SKM-1 (cell line): ENCODE results near the gene PCAT7.
A peak's percentile ranks its signal among the peaks of the same experiment; 100 is the strongest.
"Not testable (repeated sequence)": the region's sequence is repeated elsewhere in the genome, so short reads cannot be mapped to it uniquely, and the experiment has no call there.

Experiments
- DNase-seq: peaks from one replicate; lab custom pipeline; 2025; ENCODE audit not compliant: unreplicated experiment; lab: John Stamatoyannopoulos, UW

Gene PCAT7

GRCh38 chr9:94554439-94555331 lies at the start of gene PCAT7:
TSS of gene PCAT7 (plus strand) at chr9:94555083.
- DNase-seq = peak; percentile 19

GRCh38 chr9:94506370-94506769 lies 48.5 kb upstream of the PCAT7 start:
- not testable (repeated sequence) for DNase-seq

- no peak for DNase-seq
Measured at GRCh38 chr9:94507531-94508258, 47.2 kb upstream of the PCAT7 start.

- DNase-seq = no peak
Measured at GRCh38 chr9:94511134-94511954, 43.5 kb upstream of the PCAT7 start.

GRCh38 chr9:94511955-94512265 lies 43.0 kb upstream of the PCAT7 start:
- no peak for DNase-seq

- DNase-seq = no peak
Measured at GRCh38 chr9:94514722-94515121, 40.2 kb upstream of the PCAT7 start.

GRCh38 chr9:94517254-94517653 lies 37.6 kb upstream of the PCAT7 start:
- DNase-seq = no peak

GRCh38 chr9:94525396-94526035 lies 29.4 kb upstream of the PCAT7 start:
- no peak for DNase-seq

- no peak for DNase-seq
Measured at GRCh38 chr9:94526271-94526670, 28.6 kb upstream of the PCAT7 start.

- no peak for DNase-seq
Measured at GRCh38 chr9:94526951-94527350, 27.9 kb upstream of the PCAT7 start.

- DNase-seq = no peak
Measured at GRCh38 chr9:94528886-94529285, 26.0 kb upstream of the PCAT7 start.

- DNase-seq = no peak
Measured at GRCh38 chr9:94533155-94533554, 21.7 kb upstream of the PCAT7 start.

GRCh38 chr9:94533601-94534000 lies 21.3 kb upstream of the PCAT7 start:
- DNase-seq = no peak

- DNase-seq = no peak
Measured at GRCh38 chr9:94534901-94535300, 20.0 kb upstream of the PCAT7 start.

GRCh38 chr9:94538908-94539307 lies 16.0 kb upstream of the PCAT7 start:
- DNase-seq = no peak

GRCh38 chr9:94544335-94544734 lies 10.5 kb upstream of the PCAT7 start:
- not testable (repeated sequence) for DNase-seq

GRCh38 chr9:94545940-94546339 lies 8.9 kb upstream of the PCAT7 start:
- DNase-seq = no peak

- no peak for DNase-seq
Measured at GRCh38 chr9:94553029-94553938, 1.6 kb upstream of the PCAT7 start.

- DNase-seq = no peak
Measured at GRCh38 chr9:94554078-94554438, 825 bp upstream of the PCAT7 start.

GRCh38 chr9:94557376-94557775 lies 2.5 kb downstream of the PCAT7 start:
- no peak for DNase-seq
